Activated CD4-positive, alpha-beta memory T cell treated with anti-CD3 and anti-CD28 coated beads for 36 hours (primary cell): ENCODE measurements around the gene ARF5. TPM values are rescaled to one million over a fixed set of nuclear protein-coding genes. Genes with fewer than 3 reads are reported as not detected.
"Not testable (repeated sequence)": the region's sequence is repeated elsewhere in the genome, so short reads cannot be mapped to it uniquely, and the experiment has no call there.

Source experiments
- CTCF ChIA-PET: fragments of 350-600 bp; sonication (Branson Sonifier 250); formaldehyde crosslinking; loops from one replicate; lab custom pipeline; 2021; ENCODE audit warnings: antibody characterized with exemption, inconsistent platforms; lab: Charles Lee
- POLR2A ChIA-PET: fragments of 350-600 bp; sonication (Branson Sonifier 250); formaldehyde crosslinking; loops from one replicate; lab custom pipeline; 2021; ENCODE audit warnings: antibody characterized with exemption; lab: Charles Lee
- DNase-seq: peaks from one replicate; pipeline ENCODE4 v3.0.0-alpha.2; 2020
- H3K27ac Mint-ChIP-seq: one replicate; pipeline ENCODE4 v1.8.0; 2021; ENCODE audit warnings: mixed read lengths
- H3K27me3 Mint-ChIP-seq: one replicate; pipeline ENCODE4 v1.8.0; 2021; ENCODE audit warnings: mixed read lengths
- H3K36me3 Mint-ChIP-seq: one replicate; pipeline ENCODE4 v1.8.0; 2021; ENCODE audit warnings: mixed read lengths
- H3K4me1 Mint-ChIP-seq: one replicate; pipeline ENCODE4 v1.8.0; 2021; ENCODE audit warnings: low read depth, mixed read lengths
- H3K4me3 Mint-ChIP-seq: one replicate; pipeline ENCODE4 v1.8.0; 2021; ENCODE audit warnings: mild to moderate bottlenecking, mixed read lengths
- H3K9me3 Mint-ChIP-seq: one replicate; pipeline ENCODE4 v1.8.0; 2021; ENCODE audit warnings: mixed read lengths
- intact Hi-C: fragments of 100-400 bp; cut with micrococcal nuclease; formaldehyde crosslinking; loops from one replicate; pipeline ENCODE4 v1.15.1; 2023
- total RNA-seq, 2 experiments: library from RNA; stranded (reverse); gene quantifications; one replicate each; pipeline ENCODE4 v1.2.3, GENCODE V29; 2021

ARF5 gene
- total RNA-seq: 100 to 1,000 TPM; 128 to 129 TPM

GRCh38 chr7:127588019-127588696 lies at the start of gene ARF5:
Gene ARF5, plus strand, starts transcription at chr7:127588411. Its CDS starts 88 bp downstream, at chr7:127588499.
- CTCF ChIA-PET: no interaction called here

GRCh38 chr7:127539116-127539515 lies 49.1 kb upstream of the ARF5 start:
- POLR2A ChIA-PET: no interaction called here
- H3K9me3 Mint-ChIP-seq: no peaks in the 10 kb centered on the region
- H3K4me1 Mint-ChIP-seq: peaks cover 5% of the 10 kb centered on the region
- peaks cover 43% of the 10 kb centered on the region for H3K27me3 Mint-ChIP-seq
- intact Hi-C loops: no loop called here
- DNase-seq: no peak
- CTCF ChIA-PET: no interaction called here
- H3K4me3 Mint-ChIP-seq: no peak overlapping the region
- no peaks in the 10 kb centered on the region for H3K36me3 Mint-ChIP-seq
- no peak overlapping the region for H3K27ac Mint-ChIP-seq

More at GRCh38 chr7:127588019-127588696, at the start of gene ARF5:
- Mint-ChIP-seq H3K27me3 (no peaks in the 10 kb centered on the region), H3K9me3 (no peaks in the 10 kb centered on the region), H3K4me3 (peak within 1 kb of the TSS; percentile 85), H3K4me1 (peaks cover 41% of the 10 kb centered on the region), H3K27ac (peak within 1 kb of the TSS; percentile 74), H3K36me3 (peaks cover 18% of the 10 kb centered on the region)
- POLR2A ChIA-PET: interaction anchor here (1.5 kb wide), 1 partner anchor 196 kb away, joined by 5 read pairs; the partner anchor contains the start of gene ZNF800
- peak; percentile 93 for DNase-seq
- intact Hi-C loops: loop anchor here (1.0 to 10.0 kb wide), 6 partner anchors 195 to 617 kb away; partner anchors contain the start of genes GRM8 and ZNF800

GRCh38 chr7:127540461-127540860 lies 47.8 kb upstream of the ARF5 start:
- DNase-seq, H3K4me3 Mint-ChIP-seq, CTCF ChIA-PET, POLR2A ChIA-PET, intact Hi-C loops, H3K9me3 Mint-ChIP-seq, H3K4me1 Mint-ChIP-seq, H3K27ac Mint-ChIP-seq, H3K36me3 Mint-ChIP-seq: not testable (repeated sequence)
- peaks cover 36% of the 10 kb centered on the region for H3K27me3 Mint-ChIP-seq

- Mint-ChIP-seq H3K27ac (no peak overlapping the region), H3K27me3 (peaks cover 26% of the 10 kb centered on the region), H3K4me1 (peaks cover 4% of the 10 kb centered on the region), H3K4me3 (no peak overlapping the region), H3K36me3 (peaks cover under 1% of the 10 kb centered on the region), H3K9me3 (peaks cover 14% of the 10 kb centered on the region)
- POLR2A ChIA-PET: no interaction called here
- no peak for DNase-seq
- intact Hi-C loops: no loop called here
- CTCF ChIA-PET: no interaction called here
These were observed 46.7 kb upstream of the ARF5 start for GRCh38 chr7:127541548-127541947.

- Mint-ChIP-seq H3K9me3 (peaks cover 18% of the 10 kb centered on the region), H3K4me1 (no peaks in the 10 kb centered on the region), H3K27ac (no peak overlapping the region), H3K27me3 (peaks cover 4% of the 10 kb centered on the region), H3K36me3 (peaks cover 4% of the 10 kb centered on the region), H3K4me3 (no peak overlapping the region)
- ChIA-PET CTCF (no interaction called here), POLR2A (no interaction called here)
- no peak for DNase-seq
- intact Hi-C loops: no loop called here
These were observed 41.9 kb upstream of the ARF5 start for GRCh38 chr7:127546313-127546712.

- POLR2A ChIA-PET: no interaction called here
- Mint-ChIP-seq H3K27ac (no peak overlapping the region), H3K36me3 (peaks cover 4% of the 10 kb centered on the region), H3K27me3 (peaks cover 3% of the 10 kb centered on the region), H3K4me3 (no peak overlapping the region), H3K4me1 (no peaks in the 10 kb centered on the region), H3K9me3 (peaks cover 16% of the 10 kb centered on the region)
- intact Hi-C loops: no loop called here
- DNase-seq: no peak
- CTCF ChIA-PET: no interaction called here
These were observed 38.0 kb upstream of the ARF5 start for GRCh38 chr7:127550247-127550646.

- Mint-ChIP-seq H3K27me3 (peaks cover 1% of the 10 kb centered on the region), H3K27ac (no peak overlapping the region), H3K9me3 (peaks cover 4% of the 10 kb centered on the region), H3K4me1 (no peaks in the 10 kb centered on the region), H3K36me3 (no peaks in the 10 kb centered on the region), H3K4me3 (no peak overlapping the region)
- intact Hi-C loops: no loop called here
- POLR2A ChIA-PET: no interaction called here
- CTCF ChIA-PET: no interaction called here
- DNase-seq: no peak
These were observed 36.3 kb upstream of the ARF5 start for GRCh38 chr7:127551941-127552340.

GRCh38 chr7:127556404-127556803 lies 31.8 kb upstream of the ARF5 start:
- Mint-ChIP-seq H3K27me3 (peaks cover 1% of the 10 kb centered on the region), H3K36me3 (no peaks in the 10 kb centered on the region), H3K4me1 (no peaks in the 10 kb centered on the region), H3K27ac (no peak overlapping the region), H3K4me3 (no peak overlapping the region), H3K9me3 (peaks cover 4% of the 10 kb centered on the region)
- CTCF ChIA-PET: no interaction called here
- intact Hi-C loops: no loop called here
- no peak for DNase-seq
- POLR2A ChIA-PET: no interaction called here

- Mint-ChIP-seq H3K9me3 (peaks cover 5% of the 10 kb centered on the region), H3K27me3 (no peaks in the 10 kb centered on the region), H3K27ac (no peak overlapping the region), H3K4me1 (no peaks in the 10 kb centered on the region), H3K4me3 (no peak overlapping the region), H3K36me3 (no peaks in the 10 kb centered on the region)
- ChIA-PET POLR2A (no interaction called here), CTCF (interaction anchor here (0.7 kb wide), 1 partner anchor 28 kb away, joined by 3 read pairs; the partner anchor contains the start of gene GCC1)
- DNase-seq: no peak
- intact Hi-C loops: no loop called here
These were observed 30.4 kb upstream of the ARF5 start for GRCh38 chr7:127557803-127558202.

GRCh38 chr7:127566242-127566641 lies 22.0 kb upstream of the ARF5 start:
- ChIA-PET CTCF (no interaction called here), POLR2A (no interaction called here)
- Mint-ChIP-seq H3K27ac (no peak overlapping the region), H3K4me1 (no peaks in the 10 kb centered on the region), H3K36me3 (peaks cover 13% of the 10 kb centered on the region), H3K27me3 (no peaks in the 10 kb centered on the region), H3K9me3 (peaks cover 8% of the 10 kb centered on the region), H3K4me3 (no peak overlapping the region)
- intact Hi-C loops: no loop called here
- no peak for DNase-seq

GRCh38 chr7:127568034-127568433 lies 20.2 kb upstream of the ARF5 start:
- H3K27ac Mint-ChIP-seq, intact Hi-C loops, CTCF ChIA-PET, H3K9me3 Mint-ChIP-seq, H3K4me1 Mint-ChIP-seq, H3K27me3 Mint-ChIP-seq, POLR2A ChIA-PET, H3K4me3 Mint-ChIP-seq, DNase-seq: not testable (repeated sequence)
- peaks cover 11% of the 10 kb centered on the region for H3K36me3 Mint-ChIP-seq

GRCh38 chr7:127571741-127572505 lies 16.3 kb upstream of the ARF5 start:
- no peaks in the 10 kb centered on the region for H3K4me1 Mint-ChIP-seq
- intact Hi-C loops: no loop called here
- H3K27ac Mint-ChIP-seq: no peak overlapping the region
- DNase-seq: no peak
- H3K36me3 Mint-ChIP-seq: no peaks in the 10 kb centered on the region
- H3K27me3 Mint-ChIP-seq: no peaks in the 10 kb centered on the region
- CTCF ChIA-PET: interaction anchor here (0.7 kb wide), 1 partner anchor 195 kb away, joined by 3 read pairs; no protein-coding TSS in a partner anchor
- POLR2A ChIA-PET: no interaction called here
- H3K9me3 Mint-ChIP-seq: no peaks in the 10 kb centered on the region
- H3K4me3 Mint-ChIP-seq: no peak overlapping the region
